K562 (cell line): ENCODE results near the gene GMIP. TPM values are rescaled to one million over a fixed set of nuclear protein-coding genes. Genes with fewer than 3 reads are reported as not detected.

Source experiments
- ATAC-seq: fragments of 200-7000 bp; cut with Tn5 transposase; 3 replicates; pipeline ENCODE4 v1.9.1; 2020; ENCODE audit warnings: moderate library complexity
- BruUV-seq: library from RNA; stranded (reverse); fragments of 400-500 nt; replicated peaks from 2 replicates; lab custom pipeline; 2021; lab: Mats Ljungman, UMichigan
- CTCF ChIA-PET: fragments of 300-600 bp; formaldehyde crosslinking; extraction: SDS; loops from one replicate; lab custom pipeline; 2021; ENCODE audit warnings: low intra/inter-chr PET ratio; lab: Yijun Ruan, JAX
- POLR2A ChIA-PET: fragments of 300-600, 350-650 bp; sonication (Branson Sonifier 250); formaldehyde crosslinking; extraction: SDS; loops from one replicate; lab custom pipeline; 2021; ENCODE audit warnings: antibody characterized with exemption, inconsistent platforms; lab: Yijun Ruan, JAX
- DNase-seq, 4 experiments: peaks; one replicate each; pipeline versions ENCODE4 v3.0.0 to v3.0.0-alpha.2; 2011 to 2018; ENCODE audit warnings: low spot score in 3 of 4, mixed read lengths in 3 of 4; ENCODE audit errors: extremely low read depth in 1 of 4
- FAIRE-seq: peaks from 2 replicates; lab custom pipeline; 2011; peaks lifted over from hg19 to GRCh38; lab: Jason Lieb, UNC
- H2AFZ ChIP-seq: 2 replicates; pipeline ENCODE4 v1.6.0; 2011; ENCODE audit warnings: low read depth, low read length, control low read depth, inconsistent platforms
- H3K27ac ChIP-seq: fragments of 200-600 bp; 3 replicates; pipeline ENCODE4 v1.8.0; 2011; ENCODE audit warnings: low read depth, mild to moderate bottlenecking, control low read depth, inconsistent platforms, low read length, moderate library complexity, mixed read lengths; ENCODE audit errors: extremely low read depth
- H3K27me3 ChIP-seq, 2 experiments: fragments of 300-600 bp in 1 of 2; 2 replicates in 1 of 2; 3 replicates in 1 of 2; pipeline versions ENCODE4 v1.6.0 to v1.8.0; 2011; ENCODE audit warnings: inconsistent platforms in 2 of 2, low read length in 2 of 2, mild to moderate bottlenecking in 1 of 2, mixed read lengths in 1 of 2, moderate library complexity in 1 of 2; ENCODE audit not compliant: control insufficient read depth in 2 of 2, insufficient read depth in 2 of 2
- H3K36me3 ChIP-seq: fragments of 300-600 bp; 3 replicates; pipeline ENCODE4 v1.8.0; 2011; ENCODE audit warnings: mild to moderate bottlenecking, low read length, inconsistent platforms; ENCODE audit not compliant: control insufficient read depth, insufficient read depth
- H3K4me1 ChIP-seq, 2 experiments: fragments of 200-600 bp in 1 of 2; replicated peaks in 1 of 2; 2 replicates in 1 of 2; 3 replicates in 1 of 2; pipeline versions ENCODE4 v1.5.1 to v1.8.0; 2011; ENCODE audit warnings: inconsistent platforms in 2 of 2, low read length in 2 of 2, mild to moderate bottlenecking in 1 of 2, mixed read lengths in 1 of 2, moderate library complexity in 1 of 2; ENCODE audit not compliant: control insufficient read depth in 2 of 2, insufficient read depth in 2 of 2
- H3K4me2 ChIP-seq: 2 replicates; pipeline ENCODE4 v1.6.1; 2011; ENCODE audit warnings: low read length, control low read depth, inconsistent platforms, mixed read lengths; ENCODE audit not compliant: insufficient read depth
- H3K4me3 ChIP-seq: fragments of 200-600 bp; sonication (generic), shearing (Covaris generic); 2 replicates; pipeline ENCODE4 v1.5.1; 2016; ENCODE audit warnings: control low read depth, inconsistent platforms
- H3K79me2 ChIP-seq: fragments of 200-600 bp; 3 replicates; pipeline ENCODE4 v1.8.0; 2011; ENCODE audit warnings: low read length, inconsistent platforms; ENCODE audit not compliant: control insufficient read depth, insufficient read depth
- H3K9ac ChIP-seq, 2 experiments: 2 replicates each; pipeline versions ENCODE4 v1.6.0 to v1.6.1; 2011; ENCODE audit warnings: low read depth in 2 of 2, low read length in 2 of 2, control low read depth in 1 of 2, inconsistent platforms in 1 of 2, mild to moderate bottlenecking in 1 of 2, mixed read lengths in 1 of 2; ENCODE audit not compliant: insufficient read depth in 1 of 2
- H3K9me1 ChIP-seq: one replicate; pipeline ENCODE4 v1.6.0; 2011; ENCODE audit warnings: inconsistent platforms, mild to moderate bottlenecking, low read length, moderate library complexity; ENCODE audit not compliant: control insufficient read depth, insufficient read depth
- H3K9me3 ChIP-seq: replicated peaks from 2 replicates; pipeline ENCODE4 v1.5.1; 2011; ENCODE audit warnings: low read depth, low read length, inconsistent platforms; ENCODE audit not compliant: control insufficient read depth, insufficient read depth
- H4K20me1 ChIP-seq: replicated peaks from 2 replicates; pipeline ENCODE4 v1.6.1; 2011; ENCODE audit warnings: low read length, inconsistent platforms, mixed read lengths; ENCODE audit not compliant: control insufficient read depth, insufficient read depth
- CREB1 ChIP-seq, 2 experiments: sonication (generic) in 1 of 2; formaldehyde crosslinking in 1 of 2; IDR thresholded peaks; 2 replicates each; pipeline versions ENCODE4 v1.6.1 to v1.8.0; 2012 to 2022; ENCODE audit warnings: inconsistent platforms in 1 of 2, mild to moderate bottlenecking in 1 of 2, missing genetic modification reagents in 1 of 2, moderate library complexity in 1 of 2
- HDGF ChIP-seq: fragments of 450-650 bp; IDR thresholded peaks from 2 replicates; pipeline ENCODE4 v1.6.1; 2016
- NCOA1 ChIP-seq: fragments of 450-650 bp; IDR thresholded peaks from 2 replicates; pipeline ENCODE4 v1.6.1; 2016; ENCODE audit warnings: low read depth
- PHTF2 ChIP-seq: fragments of 250-450 bp; sonication (Bioruptor Pico); IDR thresholded peaks from 2 replicates; pipeline ENCODE4 v1.5.0; 2021; ENCODE audit warnings: mild to moderate bottlenecking
- POLR2G ChIP-seq: fragments of 200-400 bp; formaldehyde crosslinking; IDR thresholded peaks from 2 replicates; pipeline ENCODE4 v1.6.1; 2017; ENCODE audit warnings: low read depth, mild to moderate bottlenecking, antibody characterized with exemption, low read length, moderate library complexity
- PURB ChIP-seq: sonication (generic); formaldehyde crosslinking; IDR thresholded peaks from 2 replicates; pipeline ENCODE4 v1.9.0; 2021; ENCODE audit warnings: low read depth, mild to moderate bottlenecking, missing genetic modification reagents
- SMAD3 ChIP-seq: fragments of 450-650 bp; formaldehyde crosslinking; conservative IDR thresholded peaks from 2 replicates; pipeline ENCODE4 v1.4.0; 2020; ENCODE audit warnings: mild to moderate bottlenecking
- TFE3 ChIP-seq: fragments of 450-650 bp; formaldehyde crosslinking; IDR thresholded peaks from 2 replicates; pipeline ENCODE4 v1.4.0; 2020; ENCODE audit warnings: mild to moderate bottlenecking, mixed read lengths
- ZBTB11 ChIP-seq, 3 experiments: fragments of 200-800 bp in 1 of 3; fragments of 250-450 bp in 1 of 3; fragments of 450-650 bp in 1 of 3; sonication (Bioruptor Pico) in 1 of 3; sonication (Bioruptor generic) in 1 of 3; formaldehyde crosslinking in 1 of 3; IDR thresholded peaks; 2 replicates each; pipeline versions ENCODE4 v1.6.1 to v1.8.0; 2016 to 2022; ENCODE audit warnings: mild to moderate bottlenecking in 2 of 3, missing genetic modification characterization in 2 of 3, missing compliant biosample characterization in 1 of 3, moderate library complexity in 1 of 3
- ZC3H4 ChIP-seq: sonication (generic); formaldehyde crosslinking; IDR thresholded peaks from 2 replicates; pipeline ENCODE4 v1.9.0; 2021; ENCODE audit warnings: missing genetic modification reagents, borderline replicate concordance
- ZFP30 ChIP-seq: fragments of 250-450 bp; sonication (Bioruptor Pico); IDR thresholded peaks from 2 replicates; pipeline ENCODE4 v1.8.0; 2022; ENCODE audit warnings: moderate library complexity, mild to moderate bottlenecking, inconsistent platforms, borderline replicate concordance
- ZFP36 ChIP-seq: fragments of 150-350 bp; IDR thresholded peaks from 2 replicates; pipeline ENCODE4 v1.6.1; 2018; ENCODE audit warnings: low read length, low read depth; ENCODE audit not compliant: partially characterized antibody
- ZNF695 ChIP-seq: fragments of 450-650 bp; formaldehyde crosslinking; IDR thresholded peaks from 2 replicates; pipeline ENCODE4 v1.4.0; 2020; ENCODE audit warnings: mild to moderate bottlenecking, moderate library complexity
- WGBS: fragments of 100-300 bp; shearing (Covaris generic); methylation state at CpG from one replicate; pipeline ENCODE4 v1.1.6; 2016; ENCODE audit warnings: low coverage, mixed read lengths; ENCODE audit not compliant: insufficient coverage; ENCODE audit errors: missing lambda C conversion rate; 5-methylcytosine and 5-hydroxymethylcytosine counted together
- in situ Hi-C: fragments of 300-500 bp; cut with MboI; formaldehyde crosslinking; loops from 4 replicates; pipeline ENCODE4 v1.15.0; 2018; ENCODE audit warnings: inconsistent platforms, mixed read lengths
- intact Hi-C: fragments of 100-400 bp; cut with micrococcal nuclease; formaldehyde crosslinking; loops from 2 replicates; pipeline ENCODE4 v1.14.2; 2022
- polyA plus RNA-seq, 8 experiments: library from polyadenylated mRNA; depleted of rRNA in 4 of 8; stranded (reverse) in 5 of 8; unstranded in 3 of 8; fragments of >200 nt; fragmentation: Nextera tagmentation in 2 of 8; fragmentation: Illumina TruSeq in 1 of 8; extraction: Ambion mirVana in 2 of 8; extraction: Trizol in 1 of 8; gene quantifications; 2 replicates each; pipeline versions ENCODE4 v1.2.1 to v1.2.3, GENCODE V29; 2011 to 2014; ENCODE audit warnings: inconsistent platforms in 1 of 8, missing spikeins in 1 of 8
- total RNA-seq, 7 experiments: library from RNA; depleted of rRNA in 6 of 7; stranded (reverse); fragments of >200 nt in 6 of 7; fragmentation: Illumina TruSeq in 2 of 7; extraction: Trizol in 2 of 7; gene quantifications; 2 replicates each; pipeline versions ENCODE4 v1.2.1 to v1.2.3, GENCODE V29; 2011 to 2021; ENCODE audit warnings: low replicate concordance in 1 of 7

Gene GMIP
- total and polyA plus RNA-seq, 9 of the 15 experiments (the other 6 are each of a cell fraction or from before 2014, with no cell fraction given) = 0.14 to 15.8 (median 3.2) TPM

DNA sequence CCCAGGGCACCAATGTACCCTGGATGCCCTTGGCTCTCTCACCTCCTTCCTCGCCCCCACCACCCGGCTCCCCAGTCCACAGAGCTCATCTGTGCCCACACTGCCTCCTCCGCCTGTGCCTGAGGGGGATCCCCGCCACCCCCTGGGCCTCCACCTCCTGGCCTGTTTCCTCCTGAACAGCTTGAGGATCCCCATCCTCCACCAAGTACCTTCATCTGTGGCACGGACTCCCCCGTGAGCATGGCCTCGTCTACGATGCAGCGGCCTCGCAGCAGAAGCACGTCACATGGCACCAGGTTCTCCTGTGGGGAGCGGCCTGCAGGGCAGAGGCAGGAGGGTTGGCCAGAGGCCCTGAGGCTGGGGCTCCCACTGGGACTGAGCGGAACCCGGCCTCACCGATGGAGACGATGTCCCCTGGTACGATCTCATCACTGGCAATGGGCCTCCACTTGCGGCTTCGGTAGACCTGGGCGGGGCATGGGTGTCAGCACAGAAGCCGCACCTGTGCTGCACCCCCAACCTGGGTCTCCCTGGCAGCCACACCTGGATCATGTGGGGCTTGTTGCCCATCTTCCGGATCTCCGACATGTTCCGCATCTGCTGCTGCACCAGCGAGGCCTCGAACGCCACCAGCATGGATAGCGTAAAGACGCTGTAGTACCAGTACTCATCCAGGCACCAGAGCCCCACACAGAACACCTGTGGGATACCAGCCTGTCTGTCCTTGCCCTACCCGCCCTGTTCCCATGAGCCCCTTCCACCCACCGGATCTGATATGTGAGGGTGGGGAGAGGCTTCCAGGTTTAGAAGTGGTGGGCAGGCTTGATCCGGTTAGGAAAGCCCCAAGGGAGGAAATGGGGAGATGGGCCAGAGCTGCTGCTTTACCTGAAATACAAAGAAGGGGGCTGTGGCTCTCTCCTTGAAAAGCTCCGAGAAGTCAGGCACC lies 13.3 kb upstream of the GMIP start (continued):
- TF ChIP-seq NCOA1 (no peak), SMAD3 (CRISPR knock-in tag) (no peak), POLR2G (0 out of 2 replicates have a peak, but pooled peaks have one; percentile 11), ZFP36 (no peak), CREB1 (IDR thresholded peaks at IDR 0.05) (no peak), CREB1 (CRISPR knock-in tag; IDR thresholded peaks at IDR 0.05) (no peak)

DNA sequence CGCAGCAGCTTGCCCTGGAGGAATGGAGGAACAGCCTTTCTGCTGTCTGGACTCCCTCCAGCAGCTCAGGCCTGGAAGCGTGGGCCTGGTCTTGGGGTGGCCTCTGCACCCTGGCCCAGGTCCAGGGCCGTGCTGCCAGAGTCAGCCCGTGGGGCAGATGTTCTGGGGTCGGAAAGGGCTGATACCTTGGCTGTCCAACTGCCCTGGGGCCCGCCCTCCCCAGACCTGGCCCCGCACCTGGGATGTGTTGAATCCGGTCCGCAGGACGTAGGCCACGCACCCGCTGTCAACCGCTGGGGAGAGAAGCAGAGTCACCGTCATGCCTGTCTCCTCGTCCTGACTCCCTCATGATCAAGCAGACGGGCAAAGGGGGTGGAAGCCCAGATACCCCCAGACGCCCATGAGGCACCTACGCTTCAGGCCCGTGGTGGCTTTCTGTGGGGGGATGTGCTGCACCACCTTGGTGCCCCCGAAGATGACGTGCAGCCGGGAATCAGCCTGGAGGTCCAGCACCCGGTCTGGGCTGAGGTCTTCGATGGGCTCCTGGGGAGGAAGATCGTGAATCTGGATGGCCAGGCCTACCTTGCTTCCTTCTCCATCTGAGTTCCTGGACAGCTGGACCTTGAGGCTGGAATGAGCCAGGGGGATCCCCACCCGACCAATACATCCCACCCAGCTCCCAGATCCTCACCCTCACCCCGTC lies 12.3 kb upstream of the GMIP start:
- in situ Hi-C loops = no loop called here
- no peak for ATAC-seq
- no peaks in the 10 kb centered on the region for H3K9me3 ChIP-seq
- WGBS = 95% methylated on average over 22 of the region's 27 CpGs
- H3K9ac ChIP-seq = no peak overlapping the region; a peak in 1 of 4 replicates
- peak in 1 of 4 experiments; percentile 4 for DNase-seq
- BruUV-seq = no TSS peak
- ChIA-PET CTCF (no interaction called here), POLR2A (interaction anchor here (0.8 kb wide), 1 partner anchor 8 kb away, joined by 4 read pairs; no protein-coding TSS in a partner anchor)
- intact Hi-C loops = no loop called here
- H3K27ac ChIP-seq = no peak overlapping the region
- H3K27me3 ChIP-seq = no peaks in the 10 kb centered on the region
- H3K4me2 ChIP-seq = no peak overlapping the region
- H3K4me1 ChIP-seq = peaks cover 0 to 7% of the 10 kb centered on the region in 2 experiments; a peak in 2 of 5 replicates
- H2AFZ ChIP-seq = no peak overlapping the region
- H4K20me1 ChIP-seq = 0 out of 2 replicates have a peak, but pooled peaks cover 3% of the 10 kb centered on the region
- H3K9me1 ChIP-seq = no peaks in the 10 kb centered on the region
- peaks cover 92% of the 10 kb centered on the region for H3K36me3 ChIP-seq
- no peak overlapping the region for H3K4me3 ChIP-seq
- FAIRE-seq = no peak
- H3K79me2 ChIP-seq = 0 out of 3 replicates have a peak, but pooled peaks cover 6% of the 10 kb centered on the region
- TF ChIP-seq ZC3H4 (0 out of 2 replicates have a peak, but pooled peaks have one; percentile 35), PHTF2 (CRISPR knock-in tag) (no peak), PURB (CRISPR knock-in tag) (no peak), HDGF (no peak), ZNF695 (CRISPR knock-in tag) (no peak), ZBTB11 (CRISPR knock-in tag; IDR thresholded peaks at IDR 0.05) (no peak), ZFP30 (no peak), TFE3 (CRISPR knock-in tag) (no peak)
